ENCODE results near the gene HLA-A. TPM values are rescaled to one million over a fixed set of nuclear protein-coding genes. Genes with fewer than 3 reads are reported as not detected.

HLA-A gene
- total and polyA plus RNA-seq, 10 donors = 1,154 to 1,886 (median 1,581) TPM

DNA sequence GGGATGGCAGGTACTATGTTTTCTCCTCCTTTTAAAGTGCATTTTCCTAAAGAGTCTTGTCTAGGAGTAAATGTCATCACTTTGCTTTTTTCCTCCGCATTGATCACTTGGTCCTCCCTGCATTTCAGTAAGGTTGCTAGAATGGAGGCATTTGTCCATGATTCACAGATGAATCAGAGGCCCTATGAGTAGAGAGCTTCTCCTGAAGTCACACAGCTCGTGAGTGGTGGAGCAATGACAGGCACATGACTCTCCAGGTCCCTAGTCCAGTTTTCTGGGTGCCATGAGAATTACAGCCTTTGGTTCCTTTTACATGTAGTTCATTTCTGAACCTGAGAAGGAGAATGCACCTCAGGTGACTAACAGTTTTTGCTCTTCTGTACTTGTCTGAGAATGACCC lies 50.5 kb downstream of the HLA-A start:
- 72 to 78% (median 76%) methylated on average over 2 of the region's 2 CpGs for WGBS, 5 donors
- intact Hi-C loops (cut with DNase I; ENCODE audit: low total_unique reads) = no loop called here
- TF ChIP-seq POLR2A (IDR thresholded peaks at IDR 0.05) = no peak
- no peak for TF ChIP-seq POLR2AphosphoS5 (IDR thresholded peaks at IDR 0.05)
- TF ChIP-seq, protein P1, sequence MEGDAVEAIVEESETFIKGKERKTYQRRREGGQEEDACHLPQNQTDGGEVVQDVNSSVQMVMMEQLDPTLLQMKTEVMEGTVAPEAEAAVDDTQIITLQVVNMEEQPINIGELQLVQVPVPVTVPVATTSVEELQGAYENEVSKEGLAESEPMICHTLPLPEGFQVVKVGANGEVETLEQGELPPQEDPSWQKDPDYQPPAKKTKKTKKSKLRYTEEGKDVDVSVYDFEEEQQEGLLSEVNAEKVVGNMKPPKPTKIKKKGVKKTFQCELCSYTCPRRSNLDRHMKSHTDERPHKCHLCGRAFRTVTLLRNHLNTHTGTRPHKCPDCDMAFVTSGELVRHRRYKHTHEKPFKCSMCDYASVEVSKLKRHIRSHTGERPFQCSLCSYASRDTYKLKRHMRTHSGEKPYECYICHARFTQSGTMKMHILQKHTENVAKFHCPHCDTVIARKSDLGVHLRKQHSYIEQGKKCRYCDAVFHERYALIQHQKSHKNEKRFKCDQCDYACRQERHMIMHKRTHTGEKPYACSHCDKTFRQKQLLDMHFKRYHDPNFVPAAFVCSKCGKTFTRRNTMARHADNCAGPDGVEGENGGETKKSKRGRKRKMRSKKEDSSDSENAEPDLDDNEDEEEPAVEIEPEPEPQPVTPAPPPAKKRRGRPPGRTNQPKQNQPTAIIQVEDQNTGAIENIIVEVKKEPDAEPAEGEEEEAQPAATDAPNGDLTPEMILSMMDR (IDR thresholded peaks at IDR 0.05 in 8 of 11, conservative IDR thresholded peaks at IDR 0.05 in 3 of 11) = no peak

GRCh38 chr6:29994826-29995225 lies 52.5 kb downstream of the HLA-A start:
- no peak overlapping the region for H3K27ac ChIP-seq
- no peaks in the 10 kb centered on the region for H3K4me1 ChIP-seq
- DNase-seq = no peak
- H3K9me3 ChIP-seq = no peaks in the 10 kb centered on the region
- H3K36me3 ChIP-seq = no peaks in the 10 kb centered on the region
- H3K27me3 ChIP-seq (replicated peaks in 1 of 7) = peaks cover 0 to 21% (median 0%) of the 10 kb centered on the region in 7 donors
- TF ChIP-seq, protein P1 (IDR thresholded peaks at IDR 0.05 in 8 of 11, conservative IDR thresholded peaks at IDR 0.05 in 3 of 11) = no peak
- TF ChIP-seq POLR2AphosphoS5 (IDR thresholded peaks at IDR 0.05) (no peak), POLR2A (IDR thresholded peaks at IDR 0.05) (no peak)
- intact Hi-C loops (cut with DNase I; ENCODE audit: low total_unique reads) = no loop called here
- no peak overlapping the region for H3K4me3 ChIP-seq
- 71 to 95% (median 85%) methylated on average over 5 of the region's 5 CpGs for WGBS, 5 donors

More for the DNA sequence above, 50.5 kb downstream of the HLA-A start:
- no peaks in the 10 kb centered on the region for H3K36me3 ChIP-seq
- no peaks in the 10 kb centered on the region for H3K9me3 ChIP-seq
- no peak for DNase-seq
- H3K4me1 ChIP-seq = no peaks in the 10 kb centered on the region
- H3K27me3 ChIP-seq (replicated peaks in 1 of 7) = peaks cover 0 to 6% (median 0%) of the 10 kb centered on the region in 7 donors
- H3K4me3 ChIP-seq = no peak overlapping the region
- H3K27ac ChIP-seq = no peak overlapping the region

- TF ChIP-seq, protein P1 (IDR thresholded peaks at IDR 0.05 in 8 of 11, conservative IDR thresholded peaks at IDR 0.05 in 3 of 11) = no peak
- no peak for TF ChIP-seq POLR2AphosphoS5 (IDR thresholded peaks at IDR 0.05)
- TF ChIP-seq POLR2A (IDR thresholded peaks at IDR 0.05) = no peak
- H3K9me3 ChIP-seq = no peaks in the 10 kb centered on the region
- intact Hi-C loops (cut with DNase I; ENCODE audit: low total_unique reads) = no loop called here
- no peak for DNase-seq
- no peaks in the 10 kb centered on the region for H3K36me3 ChIP-seq
- H3K27ac ChIP-seq = no peak overlapping the region
- H3K27me3 ChIP-seq (replicated peaks in 1 of 7) = peaks cover 0 to 21% (median 0%) of the 10 kb centered on the region in 7 donors
- WGBS, 5 donors = 55 to 72% (median 59%) methylated on average over 2 of the region's 2 CpGs
- no peaks in the 10 kb centered on the region for H3K4me1 ChIP-seq
- no peak overlapping the region for H3K4me3 ChIP-seq
Observed at GRCh38 chr6:29995340-29995777, 53.0 kb downstream of the HLA-A start.

Small RNA genes within 50 kb of the gene (small RNA-seq; reads per million reads assigned to genes)
- 0 reads per million in 4 donors for gene HLA-U

Other genes with a start within 250 kb of the HLA-A start
- 100 to 1,000 TPM; 402 to 532 (median 496) TPM for gene HLA-F, start 219.1 kb upstream of the HLA-A start, total RNA-seq
- gene HLA-F, start 219.1 kb upstream of the HLA-A start, polyA plus RNA-seq = 100 to 1,000 TPM; 501 to 663 (median 577) TPM
- gene HLA-G, start 114.7 kb upstream of the HLA-A start, total RNA-seq = 1 to 10 TPM in 5 of 7 donors, under 1 TPM in 1, not detected in 1; 0.86 to 9.6 (median 2.0) TPM
- gene HLA-G, start 114.7 kb upstream of the HLA-A start, polyA plus RNA-seq = under 1 TPM; 0.15 to 0.90 (median 0.46) TPM
- gene POLR1H, start 118.7 kb downstream of the HLA-A start, total RNA-seq = 10 to 100 TPM; 21.0 to 36.9 (median 22.8) TPM
- gene POLR1H, start 118.7 kb downstream of the HLA-A start, polyA plus RNA-seq = 10 to 100 TPM; 62.6 to 78.6 (median 72.9) TPM
- 10 to 100 TPM; 39.3 to 50.7 (median 42.1) TPM for gene PPP1R11, start 124.7 kb downstream of the HLA-A start, total RNA-seq
- 10 to 100 TPM; 31.1 to 45.5 (median 40.0) TPM for gene PPP1R11, start 124.7 kb downstream of the HLA-A start, polyA plus RNA-seq
- not detected for gene RNF39, start 133.2 kb downstream of the HLA-A start, total RNA-seq
- gene RNF39, start 133.2 kb downstream of the HLA-A start, polyA plus RNA-seq = not detected
- gene TRIM31, start 170.6 kb downstream of the HLA-A start, total RNA-seq = not detected
- under 1 TPM in 2 of 3 donors, not detected in 1; 0.09 to 0.14 TPM for gene TRIM31, start 170.6 kb downstream of the HLA-A start, polyA plus RNA-seq
- 1 to 10 TPM in 1 of 7 donors, under 1 TPM in 2, not detected in 4; 0.20 to 1.0 (median 0.29) TPM for gene TRIM40, start 193.6 kb downstream of the HLA-A start, total RNA-seq
- gene TRIM40, start 193.6 kb downstream of the HLA-A start, polyA plus RNA-seq = not detected
- gene TRIM10, start 218.7 kb downstream of the HLA-A start, total RNA-seq = 1 to 10 TPM in 4 of 7 donors, under 1 TPM in 3; 0.15 to 4.9 (median 1.2) TPM
- gene TRIM10, start 218.7 kb downstream of the HLA-A start, polyA plus RNA-seq = under 1 TPM in 1 of 3 donors, not detected in 2; 0.06 TPM
- under 1 TPM in 1 of 7 donors, not detected in 6; 0.29 TPM for gene TRIM15, start 221.0 kb downstream of the HLA-A start, total RNA-seq
- under 1 TPM in 1 of 3 donors, not detected in 2; 0.13 TPM for gene TRIM15, start 221.0 kb downstream of the HLA-A start, polyA plus RNA-seq